IMR-90 (cell line): ENCODE measurements around the gene ZDHHC12. TPM values are rescaled to one million over a fixed set of nuclear protein-coding genes. Genes with fewer than 3 reads are reported as not detected.

Experiments
- ATAC-seq: fragments of 200-7000 bp; cut with Tn5 transposase; 2 replicates; pipeline ENCODE4 v1.9.1; 2020; ENCODE audit warnings: low read depth, mild to moderate bottlenecking, moderate library complexity
- BruUV-seq: library from RNA; stranded (reverse); fragments of 400-500 nt; replicated peaks from 2 replicates; lab custom pipeline; 2021; lab: Mats Ljungman, UMichigan
- CTCF ChIA-PET: fragments of 300-600 bp; formaldehyde crosslinking; extraction: SDS; loops from one replicate; lab custom pipeline; 2021; ENCODE audit warnings: antibody characterized with exemption; lab: Yijun Ruan, JAX
- POLR2A ChIA-PET: fragments of 300-600 bp; sonication (Branson Sonifier 250); formaldehyde crosslinking; loops from one replicate; lab custom pipeline; 2022; ENCODE audit warnings: antibody characterized with exemption; ENCODE audit not compliant: unreplicated experiment; lab: Charles Lee
- DNase-seq: peaks from one replicate; pipeline ENCODE4 v3.0.0; 2013
- H2AFZ ChIP-seq: replicated peaks from 2 replicates; pipeline ENCODE3; 2013; ENCODE audit warnings: low read length, mild to moderate bottlenecking; ENCODE audit not compliant: poor library complexity
- H2AK5ac ChIP-seq: 2 replicates; pipeline ENCODE4 v1.6.1; 2013; ENCODE audit warnings: low read depth, low read length, inconsistent platforms
- H2AK9ac ChIP-seq: replicated peaks from 2 replicates; pipeline ENCODE3; 2013; ENCODE audit warnings: mild to moderate bottlenecking, low read depth, low read length, moderate library complexity; ENCODE audit not compliant: poor library complexity
- H2BK120ac ChIP-seq: 2 replicates; pipeline ENCODE4 v1.6.1; 2013; ENCODE audit warnings: low read depth, low read length, inconsistent platforms
- H2BK15ac ChIP-seq: 3 replicates; pipeline ENCODE4 v1.6.1; 2013; ENCODE audit warnings: low read depth, low read length, inconsistent platforms
- H2BK20ac ChIP-seq: 2 replicates; pipeline ENCODE4 v1.6.1; 2013; ENCODE audit warnings: low read depth, mild to moderate bottlenecking, inconsistent platforms, low read length, moderate library complexity
- H2BK5ac ChIP-seq: 2 replicates; pipeline ENCODE4 v1.6.1; 2013; ENCODE audit warnings: mild to moderate bottlenecking, low read depth, low read length, inconsistent platforms; ENCODE audit not compliant: poor library complexity, severe bottlenecking
- H3K14ac ChIP-seq: replicated peaks from 2 replicates; pipeline ENCODE4 v1.6.1; 2013; ENCODE audit warnings: low read depth, low read length, inconsistent platforms
- H3K18ac ChIP-seq: 2 replicates; pipeline ENCODE4 v1.6.1; 2013; ENCODE audit warnings: low read depth, low read length, control low read depth
- H3K23ac ChIP-seq: 2 replicates; pipeline ENCODE4 v1.6.1; 2013; ENCODE audit warnings: low read depth, low read length, inconsistent platforms
- H3K27ac ChIP-seq: 2 replicates; pipeline ENCODE4 v1.5.1; 2013; ENCODE audit warnings: mild to moderate bottlenecking, control low read depth, low read length; ENCODE audit not compliant: insufficient read depth
- H3K27me3 ChIP-seq: 2 replicates; pipeline ENCODE4 v1.6.1; 2013; ENCODE audit warnings: low read length; ENCODE audit not compliant: control insufficient read depth, insufficient read depth
- H3K36me3 ChIP-seq: 2 replicates; pipeline ENCODE4 v1.6.1; 2013; ENCODE audit warnings: low read length, mixed read lengths; ENCODE audit not compliant: control insufficient read depth, insufficient read depth
- H3K4ac ChIP-seq: 2 replicates; pipeline ENCODE4 v1.6.1; 2013; ENCODE audit warnings: low read depth, low read length, inconsistent platforms
- H3K4me1 ChIP-seq: 2 replicates; pipeline ENCODE4 v1.6.1; 2013; ENCODE audit warnings: low read length, mixed read lengths; ENCODE audit not compliant: control insufficient read depth, insufficient read depth
- H3K4me2 ChIP-seq: 2 replicates; pipeline ENCODE4 v1.6.1; 2013; ENCODE audit warnings: low read depth, mild to moderate bottlenecking, control low read depth, low read length, moderate library complexity
- H3K4me3 ChIP-seq: 2 replicates; pipeline ENCODE4 v1.5.1; 2013; ENCODE audit warnings: low read depth, mild to moderate bottlenecking, control low read depth, low read length, moderate library complexity; ENCODE audit not compliant: insufficient read depth
- H3K56ac ChIP-seq: 2 replicates; pipeline ENCODE4 v1.6.1; 2013; ENCODE audit warnings: low read length, inconsistent platforms; ENCODE audit not compliant: insufficient read depth; ENCODE audit errors: extremely low read depth
- H3K79me1 ChIP-seq, 2 experiments: 2 replicates each; pipeline ENCODE4 v1.6.1; 2013; ENCODE audit warnings: low read length in 2 of 2, inconsistent platforms in 1 of 2, low read depth in 1 of 2
- H3K9ac ChIP-seq: 2 replicates; pipeline ENCODE4 v1.6.1; 2013; ENCODE audit warnings: low read depth, low read length, control low read depth
- H3K9me1 ChIP-seq: 2 replicates; pipeline ENCODE4 v1.6.1; 2013; ENCODE audit warnings: low read length, inconsistent platforms; ENCODE audit not compliant: insufficient read depth
- H3K9me3 ChIP-seq: 2 replicates; pipeline ENCODE4 v1.6.1; 2013; ENCODE audit warnings: low read length; ENCODE audit not compliant: control insufficient read depth, insufficient read depth
- H4K20me1 ChIP-seq: 2 replicates; pipeline ENCODE4 v1.6.1; 2013; ENCODE audit warnings: low read length, inconsistent platforms; ENCODE audit not compliant: insufficient read depth
- H4K5ac ChIP-seq: 2 replicates; pipeline ENCODE4 v1.6.1; 2013; ENCODE audit warnings: mild to moderate bottlenecking, low read depth, low read length, control low read depth
- H4K8ac ChIP-seq, 2 experiments: 2 replicates each; pipeline ENCODE4 v1.6.1; 2013; ENCODE audit warnings: low read depth in 2 of 2, low read length in 2 of 2, control low read depth in 1 of 2, inconsistent platforms in 1 of 2
- H4K91ac ChIP-seq: 2 replicates; pipeline ENCODE4 v1.6.1; 2013; ENCODE audit warnings: low read depth, low read length, inconsistent platforms; ENCODE audit not compliant: insufficient read depth
- BHLHE40 ChIP-seq: fragments of 150-350 bp; IDR thresholded peaks from 2 replicates; pipeline ENCODE4 v1.6.1; 2016; ENCODE audit warnings: mild to moderate bottlenecking, low read depth, low read length
- CEBPB ChIP-seq: IDR thresholded peaks from 2 replicates; pipeline ENCODE4 v1.6.1; 2012; ENCODE audit warnings: low read depth, low read length, improper control_type of control experiment
- CHD1 ChIP-seq: IDR thresholded peaks from 2 replicates; pipeline ENCODE4 v1.6.1; 2012; ENCODE audit warnings: low read depth, low read length, improper control_type of control experiment
- CTCF ChIP-seq: conservative IDR thresholded peaks from 2 replicates; pipeline ENCODE4 v1.5.1; 2012; ENCODE audit warnings: mild to moderate bottlenecking, low read depth, low read length, improper control_type of control experiment
- ELK1 ChIP-seq: fragments of 150-350 bp; IDR thresholded peaks from 2 replicates; pipeline ENCODE4 v1.6.1; 2016; ENCODE audit warnings: low read depth, mild to moderate bottlenecking, low read length, moderate library complexity, borderline replicate concordance
- FOS ChIP-seq: fragments of 150-350 bp; IDR thresholded peaks from 2 replicates; pipeline ENCODE4 v1.6.1; 2016; ENCODE audit warnings: low read depth, low read length
- MAZ ChIP-seq: IDR thresholded peaks from 2 replicates; pipeline ENCODE4 v1.6.1; 2012; ENCODE audit warnings: low read depth, mild to moderate bottlenecking, low read length, improper control_type of control experiment, moderate library complexity, borderline replicate concordance
- MXI1 ChIP-seq: IDR thresholded peaks from 2 replicates; pipeline ENCODE4 v1.6.1; 2012; ENCODE audit warnings: low read depth, mild to moderate bottlenecking, low read length, moderate library complexity, borderline replicate concordance
- NFE2L2 ChIP-seq: fragments of 150-350 bp; IDR thresholded peaks from 2 replicates; pipeline ENCODE4 v1.6.1; 2016; ENCODE audit warnings: low read depth, mild to moderate bottlenecking, low read length
- POLR2A ChIP-seq: IDR thresholded peaks from 2 replicates; pipeline ENCODE4 v1.6.1; 2012; ENCODE audit warnings: mild to moderate bottlenecking, low read depth, low read length
- RAD21 ChIP-seq: IDR thresholded peaks from 2 replicates; pipeline ENCODE4 v1.6.1; 2012; ENCODE audit warnings: low read length, improper control_type of control experiment
- RCOR1 ChIP-seq: IDR thresholded peaks from 2 replicates; pipeline ENCODE4 v1.6.1; 2012; ENCODE audit warnings: mild to moderate bottlenecking, low read length, improper control_type of control experiment; ENCODE audit not compliant: insufficient replicate concordance
- RFX5 ChIP-seq: IDR thresholded peaks from 2 replicates; pipeline ENCODE4 v1.8.0; 2012; ENCODE audit warnings: low read depth, mild to moderate bottlenecking, low read length, moderate library complexity
- USF2 ChIP-seq: fragments of 150-350 bp; IDR thresholded peaks from 2 replicates; pipeline ENCODE4 v1.6.1; 2017; ENCODE audit warnings: mild to moderate bottlenecking, antibody characterized with exemption, low read length, low read depth
- WGBS, 2 experiments: methylation state at CpG; one replicate each; pipeline versions ENCODE4 v1.1.5 to v1.1.7; 2013; ENCODE audit warnings: missing lambda C conversion rate in 2 of 2; ENCODE audit not compliant: insufficient read length in 1 of 2; ENCODE audit errors: extremely low coverage in 2 of 2; 5-methylcytosine and 5-hydroxymethylcytosine counted together
- dilution Hi-C: fragments of 300-500 bp; cut with HindIII; formaldehyde crosslinking; loops from one replicate; pipeline ENCODE4 v1.14.3; 2018; ENCODE audit warnings: low sequenced_read_pairs; ENCODE audit not compliant: unreplicated experiment
- in situ Hi-C: fragments of 300-500 bp; cut with MboI; formaldehyde crosslinking; loops from 3 replicates; pipeline ENCODE4 v1.14.3; 2019; ENCODE audit warnings: low sequenced_read_pairs, inconsistent platforms, mixed read lengths
- intact Hi-C: fragments of 100-400 bp; cut with micrococcal nuclease; formaldehyde crosslinking; loops from 2 replicates; pipeline ENCODE4 v1.10.0; 2022
- polyA plus RNA-seq, 3 experiments: library from polyadenylated mRNA; depleted of rRNA; stranded (reverse); fragments of >200 nt; gene quantifications; 2 replicates each; pipeline ENCODE4 v1.2.3, GENCODE V29; 2012; ENCODE audit warnings: low replicate concordance in 1 of 3
- total RNA-seq: library from RNA; depleted of rRNA; stranded (reverse); fragments of >200 nt; gene quantifications from 2 replicates; pipeline ENCODE4 v1.2.3, GENCODE V29; 2012

The ZDHHC12 gene
- total and polyA plus RNA-seq, 2 of the 4 experiments (the other 2 are of a cell fraction), result 16.7 to 60.7 TPM

- Histone ChIP-seq H4K20me1 (no peaks in the 10 kb centered on the region), H3K9me1 (no peaks in the 10 kb centered on the region), H2BK20ac (no peak overlapping the region), H4K5ac (no peak overlapping the region), H4K8ac (no peak overlapping the region), H3K4ac (no peak overlapping the region), H3K4me1 (no peaks in the 10 kb centered on the region), H3K14ac (no peak overlapping the region), H2AFZ (no peak overlapping the region), H3K4me2 (no peak overlapping the region), H3K79me1 (no peaks in the 10 kb centered on the region), H3K9ac (no peak overlapping the region), H3K9me3 (no peaks in the 10 kb centered on the region), H3K56ac (no peak overlapping the region), H3K36me3 (no peaks in the 10 kb centered on the region), H3K18ac (no peak overlapping the region), H3K27ac (no peak overlapping the region), H3K23ac (no peak overlapping the region), H3K27me3 (no peaks in the 10 kb centered on the region), H4K91ac (no peak overlapping the region), H2BK5ac (no peak overlapping the region), H2AK9ac (no peak overlapping the region), H3K4me3 (no peak overlapping the region), H2AK5ac (no peak overlapping the region), H2BK120ac (no peak overlapping the region), H2BK15ac (no peak overlapping the region)
- dilution Hi-C loops, result no loop called here
- in situ Hi-C loops, result no loop called here
- no TSS peak for BruUV-seq
- 97% methylated on average over 6 of the region's 26 CpGs; no CpG with 5 or more reads in 1 of the 2 experiments for WGBS, 2 experiments
- intact Hi-C loops, result no loop called here
- ChIA-PET POLR2A (no interaction called here), CTCF (interaction anchor here (0.6 kb wide), 1 partner anchor 82 kb away, joined by 6 read pairs; no protein-coding TSS in a partner anchor)
- DNase-seq (no peak), ATAC-seq (no peak)
- TF ChIP-seq RCOR1 (no peak), CHD1 (no peak), MAZ (no peak), CEBPB (no peak), USF2 (no peak), ELK1 (no peak), CTCF (no peak), RFX5 (no peak), MXI1 (no peak), RAD21 (no peak), POLR2A (no peak), NFE2L2 (no peak), BHLHE40 (no peak), FOS (no peak)
These were observed 11.2 kb downstream of the ZDHHC12 start for GRCh38 chr9:128712451-128713410.
